ENCODE results near the gene HDHD5. TPM values are rescaled to one million over a fixed set of nuclear protein-coding genes. Genes with fewer than 3 reads are reported as not detected.

The HDHD5 gene
- 30.2 TPM for total RNA-seq (ENCODE audit: unreplicated experiment)
- long read RNA-seq, transcript HDHD5-202 (8 exons, 1,799 nt), result major isoform, 25 of 49 reads
- long read RNA-seq, partial matches to known transcripts, result 0 of 49 reads
- long read RNA-seq, other reads (novel, unspliced or antisense), result 24 of 49 reads

DNA sequence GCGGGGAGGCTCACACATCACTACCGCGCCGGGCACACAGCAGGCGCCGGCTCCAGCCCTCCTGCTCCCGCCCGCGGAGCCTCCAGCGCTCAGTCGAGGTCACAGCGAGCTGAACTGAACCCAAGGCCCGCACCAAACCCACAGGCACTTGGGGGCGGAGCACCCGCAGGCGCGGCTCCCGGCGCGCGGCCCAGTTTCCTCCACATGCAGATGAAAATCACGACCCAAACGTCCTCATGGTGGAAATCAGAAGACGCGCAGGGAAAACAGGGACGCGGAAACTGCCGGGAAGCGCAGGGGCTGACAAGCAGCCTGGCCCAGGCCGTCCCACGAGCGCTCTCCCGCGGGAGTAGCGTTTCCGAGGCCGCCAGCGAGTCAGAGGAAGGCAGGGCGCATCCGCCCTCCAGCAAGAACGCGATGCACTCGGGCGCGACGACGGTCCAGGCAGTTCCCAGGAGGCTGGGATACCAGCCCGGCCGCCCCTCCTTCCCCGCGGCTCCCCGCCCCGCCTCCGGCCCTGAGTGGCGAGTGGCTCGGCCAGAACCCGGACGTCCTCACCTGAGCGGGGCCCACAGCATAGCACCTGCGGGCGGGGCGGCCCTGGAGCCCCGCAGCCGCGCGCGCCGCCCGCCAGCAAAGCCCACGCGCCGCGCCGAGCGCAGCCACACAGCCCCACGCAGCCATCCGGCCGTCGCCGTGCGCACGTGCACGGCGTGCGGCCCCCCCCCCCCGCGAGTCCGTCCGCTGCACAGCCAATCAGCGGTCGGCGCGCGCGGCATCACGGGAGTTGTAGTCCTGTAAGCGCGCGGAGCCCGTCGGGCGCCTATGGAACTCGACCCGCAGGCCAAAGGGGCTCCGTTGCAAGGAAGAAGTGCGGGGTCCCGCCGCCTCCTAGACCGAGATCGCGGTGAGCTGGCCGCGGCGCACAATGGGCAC, at the start of gene HDHD5:
Gene HDHD5 (minus strand): TSS at position 710 of the 936 bp plus-strand sequence. CDS start 26 bp downstream, at position 684.
- H3K4me3 Mint-ChIP-seq (ENCODE audit: unreplicated experiment), result peak within 1 kb of the TSS; percentile 92
- peaks cover 2% of the 10 kb centered on the region for H3K27me3 Mint-ChIP-seq (ENCODE audit: unreplicated experiment)
- no peaks in the 10 kb centered on the region for H3K36me3 Mint-ChIP-seq (ENCODE audit: unreplicated experiment)
- DNase-seq, result peak; percentile 94
- H3K27ac Mint-ChIP-seq (ENCODE audit: unreplicated experiment), result peak within 1 kb of the TSS; percentile 79
- H3K4me1 Mint-ChIP-seq (ENCODE audit: low read depth, unreplicated experiment), result peaks cover 8% of the 10 kb centered on the region
- H3K9me3 Mint-ChIP-seq (ENCODE audit: unreplicated experiment), result peaks cover 7% of the 10 kb centered on the region
- TF ChIP-seq CTCF (IDR thresholded peaks at IDR 0.05; ENCODE audit: partially characterized antibody, unreplicated experiment), result no peak

GRCh38 chr22:17205432-17205831, 46.4 kb upstream of the HDHD5 start:
- no peaks in the 10 kb centered on the region for H3K9me3 Mint-ChIP-seq (ENCODE audit: unreplicated experiment)
- no peak overlapping the region for H3K4me3 Mint-ChIP-seq (ENCODE audit: unreplicated experiment)
- H3K36me3 Mint-ChIP-seq (ENCODE audit: unreplicated experiment), result no peaks in the 10 kb centered on the region
- no peak for DNase-seq
- no peak overlapping the region for H3K27ac Mint-ChIP-seq (ENCODE audit: unreplicated experiment)
- H3K4me1 Mint-ChIP-seq (ENCODE audit: low read depth, unreplicated experiment), result peaks cover 10% of the 10 kb centered on the region
- peaks cover 3% of the 10 kb centered on the region for H3K27me3 Mint-ChIP-seq (ENCODE audit: unreplicated experiment)
- no peak for TF ChIP-seq CTCF (IDR thresholded peaks at IDR 0.05; ENCODE audit: partially characterized antibody, unreplicated experiment)

DNA sequence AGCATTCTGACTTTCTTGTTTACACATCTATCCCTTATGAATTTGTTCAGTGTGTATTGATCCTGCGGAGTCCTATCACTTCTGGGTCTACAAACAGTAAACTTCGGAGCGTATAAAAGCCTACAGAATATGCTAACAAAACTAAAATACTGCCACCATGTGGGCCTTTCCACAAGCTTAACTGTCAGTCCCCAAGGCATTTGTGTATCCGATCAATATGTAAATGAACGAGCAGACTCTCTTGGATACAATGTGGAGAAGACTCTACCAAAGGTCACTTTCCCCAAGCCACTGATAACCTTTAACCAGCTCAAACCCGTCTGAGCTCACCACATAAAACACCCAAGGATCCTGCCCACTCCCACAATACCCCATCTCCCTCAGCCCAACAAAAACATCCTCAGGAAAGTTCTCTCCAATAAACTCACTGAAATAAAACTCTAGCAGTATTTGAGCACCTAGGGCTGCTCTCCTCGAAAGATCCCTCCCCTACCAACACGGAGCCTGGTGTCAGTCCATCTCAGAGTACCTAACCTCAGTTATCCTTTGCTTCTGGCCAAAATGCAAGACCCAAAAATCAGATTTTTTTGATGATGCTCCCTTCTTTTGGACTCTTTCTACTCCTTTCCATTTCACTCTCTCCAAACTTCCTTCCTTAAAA, 42.3 kb upstream of the HDHD5 start:
- Mint-ChIP-seq H3K4me1 (ENCODE audit: low read depth, unreplicated experiment) (peaks cover 22% of the 10 kb centered on the region), H3K27ac (ENCODE audit: unreplicated experiment) (peak overlapping the region; percentile 44), H3K9me3 (ENCODE audit: unreplicated experiment) (peaks cover 6% of the 10 kb centered on the region), H3K36me3 (ENCODE audit: unreplicated experiment) (no peaks in the 10 kb centered on the region), H3K27me3 (ENCODE audit: unreplicated experiment) (peaks cover 13% of the 10 kb centered on the region), H3K4me3 (ENCODE audit: unreplicated experiment) (peak overlapping the region; percentile 58)
- no peak for TF ChIP-seq CTCF (IDR thresholded peaks at IDR 0.05; ENCODE audit: partially characterized antibody, unreplicated experiment)
- DNase-seq, result no peak

DNA sequence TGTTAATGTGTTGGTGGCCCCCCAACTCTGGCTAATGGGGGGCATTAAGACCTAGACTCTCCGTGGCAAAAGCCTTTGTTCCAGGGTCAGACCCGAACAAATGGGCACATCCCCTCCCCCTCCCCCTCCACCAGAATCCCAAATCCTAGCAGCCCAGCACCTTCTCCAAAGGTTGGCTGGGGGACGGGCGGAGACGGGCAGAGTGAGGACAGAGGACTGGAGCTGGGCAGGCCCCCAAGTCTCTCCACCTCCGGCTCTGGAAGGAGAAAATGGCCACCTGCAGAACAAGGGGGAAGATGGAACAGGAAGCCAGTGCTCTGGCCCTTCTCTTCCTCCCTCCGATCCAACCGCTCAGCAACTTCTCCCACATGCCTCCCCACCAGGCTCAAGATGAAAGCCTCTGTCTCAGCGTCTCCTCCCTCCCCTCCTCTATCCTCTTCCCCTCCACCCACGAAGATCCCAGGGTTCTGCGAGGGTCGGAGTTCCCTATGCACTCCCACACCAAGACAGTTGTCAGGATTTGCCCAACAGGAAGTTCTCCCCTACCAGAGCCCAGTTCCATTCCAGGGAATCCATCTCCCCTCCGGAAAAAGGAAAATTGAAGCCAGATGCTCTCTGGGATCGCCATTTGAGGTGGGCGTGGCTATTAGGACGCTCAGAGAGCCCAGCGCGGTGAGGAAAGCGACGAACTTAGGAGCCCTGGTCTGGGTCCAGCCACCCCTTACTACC, 40.1 kb upstream of the HDHD5 start:
- H3K27ac Mint-ChIP-seq (ENCODE audit: unreplicated experiment), result peak overlapping the region; percentile 100
- peak; percentile 65 for DNase-seq
- peaks cover 8% of the 10 kb centered on the region for H3K9me3 Mint-ChIP-seq (ENCODE audit: unreplicated experiment)
- H3K4me1 Mint-ChIP-seq (ENCODE audit: low read depth, unreplicated experiment), result peaks cover 25% of the 10 kb centered on the region
- peak overlapping the region; percentile 91 for H3K4me3 Mint-ChIP-seq (ENCODE audit: unreplicated experiment)
- no peaks in the 10 kb centered on the region for H3K36me3 Mint-ChIP-seq (ENCODE audit: unreplicated experiment)
- H3K27me3 Mint-ChIP-seq (ENCODE audit: unreplicated experiment), result peaks cover 13% of the 10 kb centered on the region
- no peak for TF ChIP-seq CTCF (IDR thresholded peaks at IDR 0.05; ENCODE audit: partially characterized antibody, unreplicated experiment)
